K562 (cell line): ENCODE results near the gene PRDM10. TPM values are rescaled to one million over a fixed set of nuclear protein-coding genes. Genes with fewer than 3 reads are reported as not detected.

Experiments used
- ATAC-seq: fragments of 200-7000 bp; cut with Tn5 transposase; 3 replicates; pipeline ENCODE4 v1.9.1; 2020; ENCODE audit warnings: moderate library complexity
- BruUV-seq: library from RNA; stranded (reverse); fragments of 400-500 nt; replicated peaks from 2 replicates; lab custom pipeline; 2021; lab: Mats Ljungman, UMichigan
- CTCF ChIA-PET: fragments of 300-600 bp; formaldehyde crosslinking; extraction: SDS; loops from one replicate; lab custom pipeline; 2021; ENCODE audit warnings: low intra/inter-chr PET ratio; lab: Yijun Ruan, JAX
- POLR2A ChIA-PET: fragments of 300-600, 350-650 bp; sonication (Branson Sonifier 250); formaldehyde crosslinking; extraction: SDS; loops from one replicate; lab custom pipeline; 2021; ENCODE audit warnings: antibody characterized with exemption, inconsistent platforms; lab: Yijun Ruan, JAX
- DNase-seq, 4 experiments: peaks; one replicate each; pipeline versions ENCODE4 v3.0.0 to v3.0.0-alpha.2; 2011 to 2018; ENCODE audit warnings: low spot score in 3 of 4, mixed read lengths in 3 of 4; ENCODE audit errors: extremely low read depth in 1 of 4
- FAIRE-seq: peaks from 2 replicates; lab custom pipeline; 2011; peaks lifted over from hg19 to GRCh38; lab: Jason Lieb, UNC
- H2AFZ ChIP-seq: 2 replicates; pipeline ENCODE4 v1.6.0; 2011; ENCODE audit warnings: low read depth, low read length, control low read depth, inconsistent platforms
- H3K27ac ChIP-seq: fragments of 200-600 bp; 3 replicates; pipeline ENCODE4 v1.8.0; 2011; ENCODE audit warnings: low read depth, mild to moderate bottlenecking, control low read depth, inconsistent platforms, low read length, moderate library complexity, mixed read lengths; ENCODE audit errors: extremely low read depth
- H3K27me3 ChIP-seq, 2 experiments: fragments of 300-600 bp in 1 of 2; 2 replicates in 1 of 2; 3 replicates in 1 of 2; pipeline versions ENCODE4 v1.6.0 to v1.8.0; 2011; ENCODE audit warnings: inconsistent platforms in 2 of 2, low read length in 2 of 2, mild to moderate bottlenecking in 1 of 2, mixed read lengths in 1 of 2, moderate library complexity in 1 of 2; ENCODE audit not compliant: control insufficient read depth in 2 of 2, insufficient read depth in 2 of 2
- H3K36me3 ChIP-seq: fragments of 300-600 bp; 3 replicates; pipeline ENCODE4 v1.8.0; 2011; ENCODE audit warnings: mild to moderate bottlenecking, low read length, inconsistent platforms; ENCODE audit not compliant: control insufficient read depth, insufficient read depth
- H3K4me1 ChIP-seq, 2 experiments: fragments of 200-600 bp in 1 of 2; replicated peaks in 1 of 2; 2 replicates in 1 of 2; 3 replicates in 1 of 2; pipeline versions ENCODE4 v1.5.1 to v1.8.0; 2011; ENCODE audit warnings: inconsistent platforms in 2 of 2, low read length in 2 of 2, mild to moderate bottlenecking in 1 of 2, mixed read lengths in 1 of 2, moderate library complexity in 1 of 2; ENCODE audit not compliant: control insufficient read depth in 2 of 2, insufficient read depth in 2 of 2
- H3K4me2 ChIP-seq: 2 replicates; pipeline ENCODE4 v1.6.1; 2011; ENCODE audit warnings: low read length, control low read depth, inconsistent platforms, mixed read lengths; ENCODE audit not compliant: insufficient read depth
- H3K4me3 ChIP-seq: fragments of 200-600 bp; sonication (generic), shearing (Covaris generic); 2 replicates; pipeline ENCODE4 v1.5.1; 2016; ENCODE audit warnings: control low read depth, inconsistent platforms
- H3K79me2 ChIP-seq: fragments of 200-600 bp; 3 replicates; pipeline ENCODE4 v1.8.0; 2011; ENCODE audit warnings: low read length, inconsistent platforms; ENCODE audit not compliant: control insufficient read depth, insufficient read depth
- H3K9ac ChIP-seq, 2 experiments: 2 replicates each; pipeline versions ENCODE4 v1.6.0 to v1.6.1; 2011; ENCODE audit warnings: low read depth in 2 of 2, low read length in 2 of 2, control low read depth in 1 of 2, inconsistent platforms in 1 of 2, mild to moderate bottlenecking in 1 of 2, mixed read lengths in 1 of 2; ENCODE audit not compliant: insufficient read depth in 1 of 2
- H3K9me1 ChIP-seq: one replicate; pipeline ENCODE4 v1.6.0; 2011; ENCODE audit warnings: inconsistent platforms, mild to moderate bottlenecking, low read length, moderate library complexity; ENCODE audit not compliant: control insufficient read depth, insufficient read depth
- H3K9me3 ChIP-seq: replicated peaks from 2 replicates; pipeline ENCODE4 v1.5.1; 2011; ENCODE audit warnings: low read depth, low read length, inconsistent platforms; ENCODE audit not compliant: control insufficient read depth, insufficient read depth
- H4K20me1 ChIP-seq: replicated peaks from 2 replicates; pipeline ENCODE4 v1.6.1; 2011; ENCODE audit warnings: low read length, inconsistent platforms, mixed read lengths; ENCODE audit not compliant: control insufficient read depth, insufficient read depth
- C11orf30 ChIP-seq: fragments of 450-650 bp; IDR thresholded peaks from 2 replicates; pipeline ENCODE4 v1.6.1; 2016; ENCODE audit warnings: low read depth, mild to moderate bottlenecking
- CXXC5 ChIP-seq: fragments of 250-450 bp; sonication (Bioruptor Pico); IDR thresholded peaks from 2 replicates; pipeline ENCODE4 v1.8.0; 2022; ENCODE audit warnings: inconsistent platforms, mild to moderate bottlenecking, moderate library complexity
- ELK1 ChIP-seq: sonication (generic); formaldehyde crosslinking; IDR thresholded peaks from 2 replicates; pipeline ENCODE4 v1.8.1; 2022; ENCODE audit warnings: missing genetic modification reagents
- FOXP1 ChIP-seq: sonication (generic); formaldehyde crosslinking; IDR thresholded peaks from 2 replicates; pipeline ENCODE4 v1.8.0; 2022; ENCODE audit warnings: mild to moderate bottlenecking, missing genetic modification reagents
- MECOM ChIP-seq: fragments of 250-450 bp; sonication (Bioruptor Pico); IDR thresholded peaks from 2 replicates; pipeline ENCODE4 v1.8.0; 2022; ENCODE audit warnings: inconsistent platforms
- MGA ChIP-seq: fragments of 450-650 bp; IDR thresholded peaks from 2 replicates; pipeline ENCODE4 v1.6.1; 2016; ENCODE audit warnings: mild to moderate bottlenecking, moderate library complexity
- PURB ChIP-seq: sonication (generic); formaldehyde crosslinking; IDR thresholded peaks from 2 replicates; pipeline ENCODE4 v1.9.0; 2021; ENCODE audit warnings: low read depth, mild to moderate bottlenecking, missing genetic modification reagents
- ZBED1 ChIP-seq: IDR thresholded peaks from 2 replicates; pipeline ENCODE4 v1.6.1; 2014
- ZBTB12 ChIP-seq: fragments of 250-450 bp; sonication (Bioruptor Pico); IDR thresholded peaks from 2 replicates; pipeline ENCODE4 v1.4.0; 2020
- WGBS: fragments of 100-300 bp; shearing (Covaris generic); methylation state at CpG from one replicate; pipeline ENCODE4 v1.1.6; 2016; ENCODE audit warnings: low coverage, mixed read lengths; ENCODE audit not compliant: insufficient coverage; ENCODE audit errors: missing lambda C conversion rate; 5-methylcytosine and 5-hydroxymethylcytosine counted together
- in situ Hi-C: fragments of 300-500 bp; cut with MboI; formaldehyde crosslinking; loops from 4 replicates; pipeline ENCODE4 v1.15.0; 2018; ENCODE audit warnings: inconsistent platforms, mixed read lengths
- intact Hi-C: fragments of 100-400 bp; cut with micrococcal nuclease; formaldehyde crosslinking; loops from 2 replicates; pipeline ENCODE4 v1.14.2; 2022
- polyA plus RNA-seq, 8 experiments: library from polyadenylated mRNA; depleted of rRNA in 4 of 8; stranded (reverse) in 5 of 8; unstranded in 3 of 8; fragments of >200 nt; fragmentation: Nextera tagmentation in 2 of 8; fragmentation: Illumina TruSeq in 1 of 8; extraction: Ambion mirVana in 2 of 8; extraction: Trizol in 1 of 8; gene quantifications; 2 replicates each; pipeline versions ENCODE4 v1.2.1 to v1.2.3, GENCODE V29; 2011 to 2014; ENCODE audit warnings: inconsistent platforms in 1 of 8, missing spikeins in 1 of 8
- total RNA-seq, 7 experiments: library from RNA; depleted of rRNA in 6 of 7; stranded (reverse); fragments of >200 nt in 6 of 7; fragmentation: Illumina TruSeq in 2 of 7; extraction: Trizol in 2 of 7; gene quantifications; 2 replicates each; pipeline versions ENCODE4 v1.2.1 to v1.2.3, GENCODE V29; 2011 to 2021; ENCODE audit warnings: low replicate concordance in 1 of 7

Gene PRDM10
- total and polyA plus RNA-seq, 9 of the 15 experiments (the other 6 are each of a cell fraction or from before 2014, with no cell fraction given): 0.89 to 9.3 (median 4.5) TPM

DNA sequence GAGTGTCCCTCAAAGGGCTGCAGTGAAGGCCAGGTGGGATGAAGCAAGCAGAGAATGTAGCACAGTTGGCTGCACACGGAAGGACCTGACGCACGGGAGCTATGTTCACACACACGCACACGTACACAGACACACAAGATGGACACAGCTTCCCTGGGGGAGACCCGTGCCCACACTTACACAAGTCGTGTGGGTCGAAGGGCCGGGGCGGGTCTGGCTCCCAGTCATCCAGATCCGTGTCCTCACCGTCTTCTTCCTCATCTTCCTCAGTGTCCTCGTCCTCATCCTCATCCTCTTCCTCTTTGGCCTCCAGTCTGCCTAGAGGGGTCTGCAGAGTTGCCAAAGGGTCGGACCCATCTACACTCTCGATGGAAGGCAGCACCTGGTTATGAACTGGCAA, 55.7 kb downstream of the PRDM10 start:
- Histone ChIP-seq H3K79me2 (no peaks in the 10 kb centered on the region), H4K20me1 (no peaks in the 10 kb centered on the region), H2AFZ (no peak overlapping the region), H3K9me3 (no peaks in the 10 kb centered on the region), H3K36me3 (peaks cover 6% of the 10 kb centered on the region), H3K9ac (peak overlapping the region in 1 of 2 experiments; percentile 53; a peak in 1 of 4 replicates), H3K9me1 (no peaks in the 10 kb centered on the region), H3K4me3 (no peak overlapping the region), H3K27ac (no peak overlapping the region), H3K4me2 (no peak overlapping the region), H3K4me1 (peaks cover 41 to 49% of the 10 kb centered on the region in 2 experiments), H3K27me3 (no peaks in the 10 kb centered on the region)
- CTCF ChIA-PET: interaction anchor here (0.6 kb wide), 1 partner anchor 20 kb away, joined by 3 read pairs; no protein-coding TSS in a partner anchor
- in situ Hi-C loops: no loop called here
- intact Hi-C loops: no loop called here
- ATAC-seq: no peak
- POLR2A ChIA-PET: interaction anchor here (1.1 to 1.4 kb wide), 3 partner anchors 14 to 81 kb away, joined by 3 read pairs; no protein-coding TSS in a partner anchor
- FAIRE-seq: no peak
- no TSS peak for BruUV-seq
- 90% methylated on average over 13 of the region's 15 CpGs for WGBS
- no peak for DNase-seq
- TF ChIP-seq MECOM (no peak), MGA (no peak), CXXC5 (CRISPR knock-in tag) (no peak), ZBED1 (no peak), ELK1 (CRISPR knock-in tag) (no peak), FOXP1 (CRISPR knock-in tag) (no peak), PURB (no peak), ZBTB12 (CRISPR knock-in tag) (no peak), C11orf30 (no peak)
